ENCODE results near the gene NAA10. TPM values are rescaled to one million over a fixed set of nuclear protein-coding genes. Genes with fewer than 3 reads are reported as not detected.

The NAA10 gene
- polyA plus RNA-seq, 1 donor = 62.1 TPM

DNA sequence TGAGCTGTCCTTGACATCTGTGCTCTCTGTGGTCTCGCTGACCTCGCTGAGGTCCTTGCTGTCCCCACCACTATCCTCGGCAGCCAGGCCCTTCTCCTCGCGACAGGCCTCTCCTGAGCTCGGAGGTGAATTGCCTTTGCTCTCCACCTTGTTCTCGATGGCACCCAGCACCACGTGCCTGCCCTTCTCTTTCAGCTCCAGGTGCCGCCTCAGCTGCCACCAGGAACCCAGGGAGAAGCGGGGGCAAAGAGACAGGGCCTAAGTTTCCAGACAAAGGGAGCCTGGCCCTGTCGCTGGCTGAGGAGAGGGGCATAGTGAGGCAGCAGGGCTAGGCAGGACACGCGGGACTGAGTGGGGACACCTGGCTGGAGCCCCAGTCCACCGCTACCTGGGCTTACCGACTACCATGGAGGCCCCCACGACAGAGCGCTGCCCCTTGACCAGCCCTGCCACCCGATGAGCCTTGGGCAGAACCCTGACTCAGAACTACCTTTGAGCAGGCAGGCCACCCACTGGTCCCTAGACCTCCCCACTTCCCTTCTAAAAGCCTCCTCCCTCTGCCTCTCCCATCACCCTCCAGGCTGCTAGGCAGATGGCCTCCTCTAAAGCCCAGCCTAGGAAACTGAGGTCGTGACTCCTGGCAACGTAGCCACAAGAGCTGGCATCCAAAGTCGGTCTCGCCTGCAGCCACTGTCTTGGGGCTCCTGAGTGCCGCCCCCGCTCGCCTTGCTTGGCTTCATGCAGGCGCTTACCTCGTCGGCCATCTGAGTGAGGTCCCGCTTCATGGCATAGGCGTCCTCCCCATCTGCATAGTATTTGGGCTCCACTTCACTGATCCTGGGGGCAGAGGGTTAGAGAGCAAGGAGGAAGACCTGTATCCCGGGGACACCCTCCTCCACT is 4.6 kb downstream of the NAA10 start:
- no peak for DNase-seq

DNA sequence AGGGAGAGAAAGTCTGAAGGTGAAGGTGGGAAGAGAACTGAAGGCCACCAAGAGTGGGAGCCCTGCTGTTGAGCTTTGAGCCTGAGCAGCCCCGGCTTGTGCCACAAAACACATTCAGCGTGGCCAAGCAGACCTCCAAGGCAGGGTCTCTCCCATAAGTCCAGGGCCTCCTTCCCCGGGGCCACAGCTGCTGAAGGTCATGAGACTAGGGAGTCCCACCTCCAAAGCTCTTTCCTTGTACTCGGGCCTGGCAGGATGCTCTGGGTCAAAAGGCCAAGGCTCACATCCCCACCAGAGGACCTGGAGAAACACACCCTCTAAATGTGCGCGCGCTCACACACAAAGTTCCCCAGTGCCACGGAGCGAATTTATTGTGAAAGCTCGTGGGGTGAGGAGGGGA is 5.3 kb downstream of the NAA10 start:
- no peak for DNase-seq

DNA sequence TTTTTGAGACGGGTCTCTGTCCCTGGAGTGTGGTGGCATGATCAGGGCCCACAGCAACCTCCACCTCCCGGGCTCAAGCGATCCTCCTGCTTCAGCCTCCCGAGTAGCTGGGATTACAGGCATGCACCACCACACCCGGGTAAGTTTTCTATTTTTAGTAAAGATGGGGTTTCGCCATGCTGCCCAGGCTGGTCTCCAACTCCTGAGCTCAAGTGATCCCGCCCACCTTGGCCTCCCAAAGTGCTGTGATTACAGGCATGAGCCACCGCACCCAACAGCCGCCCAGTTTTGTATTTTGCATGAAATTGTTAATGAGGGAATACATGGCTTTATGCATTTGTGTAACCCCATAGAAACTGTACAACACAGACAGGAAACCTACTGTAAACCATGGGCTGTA is 6.0 kb downstream of the NAA10 start:
- DNase-seq = no peak

DNA sequence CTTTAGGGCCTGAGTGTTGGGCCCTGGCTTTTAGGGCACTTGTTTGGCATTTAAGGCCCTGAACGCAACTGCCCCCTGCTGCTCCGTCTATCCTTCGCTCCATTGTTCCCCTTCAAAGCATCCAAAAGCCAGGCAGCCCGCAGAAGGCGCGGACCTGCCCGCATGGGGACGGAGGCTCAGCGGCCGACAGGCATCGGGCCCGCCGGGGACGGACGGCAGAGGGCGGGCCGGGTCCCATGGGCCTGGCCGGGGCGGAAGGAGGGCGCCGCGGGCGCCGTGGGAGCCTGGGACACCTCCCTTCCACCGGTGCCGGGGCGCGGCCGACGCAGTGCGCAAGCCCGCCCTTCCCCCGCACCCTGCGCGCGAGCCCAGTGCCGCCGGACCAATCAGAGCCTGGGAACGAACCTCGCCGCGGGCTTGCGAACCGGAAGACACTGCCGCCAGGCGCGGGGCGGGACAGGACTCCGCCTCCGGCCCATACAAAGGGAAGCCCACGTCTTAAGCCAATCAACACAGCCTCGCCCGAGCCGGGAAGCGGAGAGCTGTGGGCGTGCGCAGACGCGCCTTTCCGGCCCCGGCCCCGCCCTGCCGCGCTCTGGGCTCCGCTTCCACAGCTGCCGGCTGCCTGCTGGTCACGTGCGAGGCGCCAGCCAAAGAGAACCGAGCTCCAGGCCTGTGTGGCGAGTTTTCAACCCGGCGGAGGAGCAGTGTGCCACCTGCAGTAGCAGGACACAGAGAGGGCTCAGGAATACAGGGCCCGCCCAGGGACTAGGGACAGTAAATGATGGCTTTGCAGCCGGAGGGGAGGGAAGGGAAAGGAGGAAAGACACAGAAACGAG is 6.7 kb downstream of the NAA10 start:
- DNase-seq = peak; percentile 92

DNA sequence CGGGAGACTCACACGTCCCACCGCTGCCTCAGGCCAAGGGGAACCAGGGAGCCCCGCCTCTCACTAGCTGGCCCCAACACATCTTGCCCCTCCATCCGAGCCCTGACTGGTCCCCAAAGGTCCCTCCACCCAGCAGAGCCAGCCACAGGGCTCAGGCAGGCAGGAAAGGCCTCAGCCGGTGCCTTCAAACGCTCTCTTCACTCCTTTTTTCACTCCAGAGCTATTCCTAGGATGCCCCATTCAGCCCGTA is 7.2 kb downstream of the NAA10 start:
- DNase-seq = no peak

DNA sequence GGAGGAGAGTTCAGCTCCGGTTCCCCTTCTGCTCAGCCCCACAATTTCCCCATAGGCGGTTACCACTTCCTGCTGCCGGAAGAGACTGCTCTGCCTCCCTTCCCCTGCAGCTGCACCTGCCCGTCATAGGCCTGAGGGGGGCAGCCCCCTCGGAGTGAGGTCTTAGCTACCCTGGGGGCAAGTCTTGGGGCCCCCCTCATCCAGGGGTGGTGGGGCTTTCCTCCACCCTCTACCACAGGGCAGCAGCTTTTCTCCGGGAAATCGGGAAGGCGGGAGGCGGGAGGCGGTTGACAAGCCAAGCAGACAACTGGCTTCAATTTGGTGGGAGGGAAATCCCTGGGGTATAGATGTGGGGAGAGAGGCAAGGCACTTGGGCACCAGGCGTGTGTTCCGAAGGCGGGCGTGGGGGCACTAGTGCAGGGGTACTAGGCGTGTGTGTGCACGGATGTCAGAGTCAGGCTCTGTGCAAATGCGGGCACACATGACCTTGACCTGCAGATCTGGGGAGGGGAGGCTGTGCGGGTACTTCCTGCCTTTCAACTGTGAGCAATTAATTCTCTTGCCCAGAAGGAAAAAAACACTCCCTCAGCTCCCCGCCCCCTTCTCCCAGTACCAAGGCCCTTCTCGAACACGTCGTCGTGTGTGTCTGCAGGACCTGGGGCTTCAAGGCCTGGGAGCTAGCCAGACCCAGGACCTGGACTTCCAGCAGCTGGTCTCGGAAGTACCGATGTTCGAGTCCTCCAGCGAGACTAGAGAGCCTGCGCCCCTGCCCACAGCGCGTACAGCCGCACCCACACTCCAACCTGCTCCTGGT is 7.8 kb downstream of the NAA10 start:
- no peak for DNase-seq

DNA sequence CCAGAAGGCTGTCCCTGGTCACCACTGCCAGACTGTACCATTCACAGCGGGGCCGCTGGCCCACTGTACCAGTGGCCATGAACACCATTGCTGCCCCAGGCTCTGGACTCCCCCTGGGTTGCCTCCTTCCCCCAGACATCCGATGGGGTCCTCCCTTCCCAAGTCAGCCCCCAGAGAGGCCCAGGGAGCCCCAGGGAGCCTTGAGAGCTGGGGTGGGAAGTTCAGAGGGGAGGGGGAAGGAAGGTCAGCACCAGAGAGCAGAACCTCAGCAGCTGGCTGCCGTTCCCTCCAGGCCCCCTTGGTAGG is 8.3 kb downstream of the NAA10 start:
- DNase-seq = no peak

DNA sequence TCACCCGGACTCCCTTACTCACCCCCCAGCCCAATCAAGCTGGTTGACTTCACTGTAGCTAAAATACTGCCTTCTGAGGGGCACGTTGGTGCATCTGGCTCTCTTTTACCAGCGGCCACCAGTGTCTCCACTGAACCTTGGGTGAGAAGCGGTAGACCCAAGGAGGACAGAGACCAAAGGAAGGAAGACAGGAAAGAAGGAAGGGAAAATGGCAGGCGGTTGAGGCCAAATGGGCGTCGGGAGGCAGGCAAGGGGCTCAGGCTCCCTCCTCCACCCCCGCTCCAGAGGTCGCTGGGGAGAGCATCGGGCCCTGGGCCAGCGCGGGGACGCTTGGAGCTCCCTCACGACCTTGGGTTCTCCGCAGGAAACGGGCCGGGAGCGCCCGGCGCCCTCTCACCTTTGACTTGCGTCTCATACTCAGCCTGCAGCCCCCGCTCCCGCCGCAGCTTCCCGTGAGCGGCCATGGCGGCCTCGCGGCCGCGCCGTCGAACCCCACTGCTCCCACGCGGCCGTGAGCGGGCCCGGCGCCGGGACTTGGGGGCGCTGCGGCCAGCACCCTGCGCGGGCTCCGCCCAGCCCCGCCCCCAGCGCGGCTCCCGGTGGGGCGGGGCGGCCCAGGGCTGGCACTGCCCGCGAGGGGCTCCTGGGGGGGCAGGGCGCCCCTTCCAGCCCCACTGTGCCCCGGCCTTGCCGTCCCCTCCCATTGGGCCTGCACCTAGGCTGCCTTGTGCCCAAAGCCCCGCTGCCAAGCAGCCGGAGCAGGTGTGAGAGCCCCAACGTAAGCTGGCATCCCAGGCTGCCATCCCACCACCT is 8.9 kb downstream of the NAA10 start, which contains the start of gene ARHGAP4:
Gene ARHGAP4 (minus strand): TSS at position 526 of the 813 bp plus-strand sequence. CDS start 62 bp downstream, at position 464.
- no peak for DNase-seq

DNA sequence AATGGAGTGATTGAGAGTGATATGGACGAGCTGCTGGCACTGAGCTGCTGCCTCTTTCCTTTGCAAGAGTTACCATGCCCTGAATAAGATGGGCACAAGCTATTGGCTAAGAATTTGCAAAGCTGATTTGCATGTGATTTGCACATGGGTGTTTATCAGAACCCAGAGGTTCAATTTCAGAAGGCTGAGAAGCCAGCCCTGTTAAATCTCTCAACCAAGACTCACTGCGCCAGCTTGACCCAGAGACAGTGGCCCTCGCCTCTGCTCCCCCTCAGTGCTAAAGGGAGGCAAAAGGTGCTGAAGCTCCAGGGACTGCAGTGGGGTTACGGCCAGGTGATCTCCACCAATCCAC is 9.5 kb downstream of the NAA10 start:
- no peak for DNase-seq

DNA sequence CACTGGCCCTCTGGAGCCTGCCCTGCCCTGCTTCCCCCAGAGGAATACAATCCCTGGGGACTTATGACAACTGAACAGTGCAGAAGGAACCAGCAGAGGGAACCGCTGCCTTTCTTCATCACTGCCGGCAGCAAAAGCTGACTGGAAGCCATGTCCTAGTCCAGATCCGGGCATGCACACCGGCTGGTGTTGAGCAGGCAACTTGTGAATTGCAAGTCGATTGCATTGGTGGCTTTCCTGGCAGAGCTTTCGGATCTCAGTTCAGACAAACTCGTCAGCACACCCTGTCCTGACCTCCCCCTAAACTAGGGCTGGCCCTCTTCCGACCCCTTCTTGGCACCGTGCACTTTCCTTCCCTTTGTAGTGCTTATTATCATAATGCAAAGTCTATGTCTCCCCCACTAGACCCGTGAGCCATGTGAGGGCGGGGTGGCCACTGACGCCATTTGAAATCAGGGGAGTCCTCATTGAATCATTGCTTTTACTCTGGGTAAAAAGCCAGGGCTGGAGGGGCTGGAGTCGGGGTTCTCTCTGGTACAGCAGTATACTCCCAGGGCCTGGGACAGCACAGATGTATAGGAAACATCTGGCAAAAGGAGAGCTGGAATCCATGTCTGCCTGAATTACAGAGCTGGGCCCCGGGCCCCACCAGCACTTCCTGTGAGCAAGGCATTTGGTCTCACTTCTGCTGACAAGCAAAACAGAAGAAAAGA is 10.5 kb downstream of the NAA10 start:
- DNase-seq = no peak

DNA sequence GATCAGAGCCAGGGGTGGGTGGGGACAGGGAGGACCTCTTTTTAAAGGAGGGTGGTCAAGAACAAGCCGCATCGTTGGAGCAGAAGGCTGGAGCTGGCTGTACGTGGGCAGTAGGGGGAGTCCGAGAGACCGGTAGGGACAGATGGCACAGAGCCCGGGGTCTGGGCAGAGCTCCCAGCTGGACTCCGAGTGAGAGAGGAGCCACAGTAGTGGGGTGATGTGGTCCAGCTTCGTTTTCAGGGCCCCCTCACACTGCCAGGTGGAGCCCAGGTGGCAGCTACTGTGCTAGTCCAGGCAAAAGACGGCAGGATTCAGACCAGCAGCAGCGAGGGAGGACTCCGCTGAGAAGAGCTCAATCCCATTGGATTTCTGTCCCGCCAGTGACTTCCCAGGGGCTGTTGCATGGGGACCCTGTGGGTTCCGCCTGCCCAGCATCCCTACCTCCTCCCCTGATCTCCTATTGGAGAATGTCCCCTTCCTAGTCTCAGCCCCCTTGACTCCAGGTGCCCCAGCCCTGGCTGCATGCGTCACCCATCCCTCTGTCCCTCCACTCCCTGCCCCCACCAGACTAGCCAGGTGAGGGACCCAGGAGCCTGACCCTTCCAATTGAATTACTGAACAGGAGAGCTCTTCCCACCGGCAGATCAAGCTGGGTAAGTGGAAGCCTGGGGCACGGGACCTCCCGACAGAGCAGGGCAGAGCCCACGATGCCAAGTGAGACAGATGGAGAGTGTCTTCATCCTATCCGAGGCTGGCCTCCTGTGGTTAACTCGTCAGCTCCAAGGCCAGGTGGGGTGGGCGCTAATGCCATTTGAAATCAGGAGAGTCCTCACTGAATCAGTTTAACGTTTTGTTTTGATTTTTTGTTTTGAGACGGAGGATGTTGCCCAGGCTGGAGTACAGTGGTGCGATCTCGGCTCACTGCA is 11.6 kb downstream of the NAA10 start:
- DNase-seq = no peak

DNA sequence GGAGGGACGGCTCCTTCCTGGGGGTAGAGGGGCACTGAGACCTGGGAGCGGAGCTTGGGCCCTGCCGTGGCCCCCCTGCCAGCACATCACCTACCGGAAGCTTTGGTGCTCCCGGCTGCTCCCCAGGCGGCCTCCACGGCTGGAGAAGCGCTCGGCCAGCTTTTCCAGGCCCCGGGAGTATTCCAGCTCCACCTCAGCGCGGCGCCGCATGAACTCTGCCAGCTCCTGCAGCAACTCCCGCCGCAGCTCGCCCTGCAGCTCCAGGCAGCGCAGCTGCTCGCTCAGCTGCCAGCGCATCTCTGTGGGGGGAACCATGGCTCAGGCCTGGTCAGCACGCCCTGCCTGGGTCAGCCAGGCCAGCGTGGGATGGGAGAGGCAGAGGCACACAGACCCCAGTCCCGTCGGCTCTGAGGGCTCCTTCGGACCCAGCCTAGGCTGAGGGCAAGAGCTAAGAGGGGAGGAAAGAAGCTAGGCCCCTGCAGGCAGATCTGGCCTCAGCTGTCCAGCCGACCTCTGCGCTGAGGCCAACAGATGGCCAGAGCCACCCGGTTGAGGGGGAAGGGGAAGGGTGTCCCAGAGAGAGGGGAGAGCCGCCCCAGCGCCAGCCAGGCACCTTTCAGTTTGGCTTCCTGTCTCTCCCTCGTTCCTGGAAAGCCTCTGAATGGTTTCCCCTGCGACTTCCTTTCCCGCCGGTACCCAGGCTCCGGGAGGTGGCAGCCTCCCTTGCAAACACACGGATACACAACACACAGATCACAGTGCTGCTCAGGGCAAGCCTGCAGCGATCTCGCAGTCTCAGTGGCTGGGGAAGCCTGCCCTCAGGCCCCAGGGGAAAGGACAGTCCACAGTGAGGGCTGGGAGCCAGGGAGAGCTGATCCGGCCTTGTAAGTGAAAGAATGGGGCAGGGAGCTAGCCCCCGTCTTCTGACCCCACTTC is 13.1 kb downstream of the NAA10 start:
- no peak for DNase-seq

DNA sequence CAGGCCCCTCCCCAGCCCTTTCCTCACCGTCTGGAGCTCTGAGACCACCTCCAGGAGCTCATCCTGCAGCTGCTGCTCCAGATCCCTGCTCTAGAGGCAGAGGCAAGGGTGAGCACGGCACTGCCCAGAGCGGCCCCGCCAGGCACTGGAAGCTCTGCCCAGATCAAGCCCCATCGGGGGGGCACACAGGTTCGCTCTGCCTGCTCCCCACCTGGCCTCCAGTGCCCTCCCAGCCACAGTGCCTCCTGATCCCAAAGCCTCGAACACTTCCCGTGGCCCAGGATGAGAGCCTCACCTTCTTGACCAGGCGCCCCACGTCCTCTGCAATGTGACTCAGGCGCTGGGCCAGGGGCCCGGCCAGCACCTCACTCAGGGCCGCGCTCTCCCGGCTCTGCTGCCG is 13.8 kb downstream of the NAA10 start:
- DNase-seq = no peak

DNA sequence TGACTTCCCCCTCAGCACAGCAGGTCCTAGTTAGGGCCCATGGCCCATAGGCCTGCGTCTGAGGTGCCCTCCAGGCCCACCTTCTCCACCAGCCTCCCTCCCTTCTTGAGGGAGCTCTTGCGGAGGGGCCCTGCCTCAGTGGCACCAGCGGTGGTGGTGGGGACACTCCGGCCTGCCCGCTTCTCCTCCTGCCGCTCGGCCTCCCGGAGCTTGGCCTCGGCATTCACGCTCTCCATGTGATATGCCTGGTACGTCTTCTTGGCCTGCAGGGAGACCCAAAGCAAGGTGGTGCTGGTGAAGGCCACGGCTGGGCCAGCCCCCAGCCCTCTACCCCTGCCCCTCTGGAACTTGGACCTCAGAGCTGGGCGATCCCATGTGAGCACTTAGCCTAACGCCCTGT is 14.3 kb downstream of the NAA10 start:
- DNase-seq = no peak

DNA sequence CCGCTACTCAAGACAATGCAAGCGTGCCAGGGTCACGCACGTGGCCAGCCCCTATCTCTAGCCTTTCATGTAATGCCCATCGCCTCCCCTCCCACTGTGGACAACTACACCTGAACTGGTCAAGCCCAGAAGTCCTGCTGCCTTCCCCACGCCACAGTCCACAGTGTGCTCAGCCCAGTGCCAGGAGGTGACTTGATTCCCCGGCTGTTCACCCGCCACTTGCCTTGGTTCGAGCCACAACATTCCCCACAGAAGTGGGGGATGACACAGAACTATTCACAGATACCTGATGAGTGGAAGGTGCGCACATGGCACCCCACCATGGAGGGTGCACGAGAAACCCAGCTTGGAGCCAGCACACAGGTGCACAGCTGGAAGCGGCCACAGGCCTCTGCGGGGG is 15.6 kb downstream of the NAA10 start:
- DNase-seq = no peak

DNA sequence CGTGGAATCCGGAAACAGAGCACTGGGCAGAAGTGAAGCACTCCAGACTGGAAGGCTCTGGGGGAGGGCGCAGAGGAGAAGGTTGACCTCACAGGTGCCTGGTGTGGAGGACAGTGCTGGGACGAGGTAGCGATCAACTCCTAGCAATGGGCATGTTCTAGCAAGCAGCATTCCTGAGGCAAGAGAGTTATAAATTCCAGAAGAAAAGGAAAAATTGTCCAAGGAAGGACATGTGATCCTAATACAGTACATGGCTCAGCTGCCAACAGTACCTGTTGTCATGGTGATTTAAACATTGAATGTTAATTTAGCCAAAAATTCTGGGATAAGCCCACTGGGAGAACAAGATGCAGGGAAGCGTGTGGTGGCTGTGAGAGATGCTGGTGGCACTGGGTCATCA is 17.0 kb downstream of the NAA10 start:
- DNase-seq = no peak

DNA sequence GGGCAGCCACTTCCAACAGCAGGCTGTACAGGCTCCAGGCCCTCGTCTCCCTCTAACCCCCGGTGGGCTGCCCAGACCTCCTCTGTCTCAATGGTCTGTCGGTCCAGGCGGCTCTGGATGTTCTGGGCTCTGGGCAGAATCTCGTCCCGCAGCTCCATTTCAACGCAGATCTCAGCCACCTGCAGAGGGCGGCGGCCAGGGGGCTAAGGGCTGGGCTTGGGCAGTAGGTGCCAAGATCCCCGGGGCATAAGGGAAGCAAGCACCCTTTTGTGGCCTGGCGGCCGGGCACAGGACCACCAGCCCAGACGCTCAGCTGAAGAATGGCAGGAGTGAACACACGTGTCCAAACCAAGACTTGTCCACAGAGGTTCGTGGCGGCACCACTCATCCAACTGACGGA is 21.1 kb downstream of the NAA10 start:
- DNase-seq = no peak

DNA sequence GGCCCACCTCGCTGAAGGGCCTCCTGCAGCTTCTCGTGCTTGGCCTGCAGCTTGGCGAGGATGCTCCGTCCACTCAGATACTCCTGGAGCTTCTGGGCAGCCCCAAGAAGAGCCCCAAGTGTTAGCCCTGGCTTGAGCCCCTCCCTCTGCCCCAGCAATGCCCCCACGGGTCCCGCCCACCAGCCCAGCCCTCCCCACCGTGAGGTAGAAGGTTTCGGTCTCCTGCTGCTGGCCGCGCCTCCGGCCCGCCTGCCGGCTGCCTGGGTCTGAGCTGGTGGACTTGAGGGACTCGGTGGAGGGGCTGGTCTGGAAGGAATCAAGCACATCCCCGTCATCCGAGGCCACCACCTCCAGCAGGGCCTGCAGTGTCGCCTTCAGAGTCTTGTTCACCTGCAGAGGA is 21.6 kb downstream of the NAA10 start:
- no peak for DNase-seq

DNA sequence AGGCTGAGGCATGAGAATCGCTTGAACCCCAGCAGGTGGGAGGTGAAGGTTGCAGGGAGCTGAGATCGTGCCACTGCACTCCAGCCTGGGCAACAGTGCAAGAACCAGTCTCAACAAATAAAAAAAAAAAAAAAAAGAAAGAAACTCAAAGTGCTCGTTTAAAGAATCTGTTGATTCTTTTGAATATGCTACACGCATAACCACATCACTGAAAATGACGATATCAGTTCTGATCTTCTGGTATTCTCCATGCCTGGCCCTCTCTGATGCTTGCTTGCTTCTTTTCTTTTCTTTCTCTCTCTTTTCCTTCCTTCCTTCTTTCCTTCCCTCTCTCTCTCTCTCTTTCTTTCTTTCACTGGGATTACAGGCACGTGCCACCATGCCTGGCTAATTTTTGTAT is 23.0 kb downstream of the NAA10 start:
- DNase-seq = no peak
